Activated B cell treated with CpG ODN at 0.5 μM for 24 hours (primary cell): ENCODE data around the gene CAPN8. TPM values are rescaled to one million over a fixed set of nuclear protein-coding genes. Genes with fewer than 3 reads are reported as not detected.

Experiments
- ATAC-seq: fragments of 200-7000 bp; cut with Tn5 transposase; one replicate; pipeline ENCODE4 v1.10.0; 2021; ENCODE audit warnings: low read depth, mild to moderate bottlenecking, moderate library complexity
- CTCF ChIA-PET: fragments of 350-600 bp; sonication (Branson Sonifier 250); formaldehyde crosslinking; loops from one replicate; lab custom pipeline; 2021; ENCODE audit warnings: antibody characterized with exemption; lab: Charles Lee
- POLR2A ChIA-PET: fragments of 350-600 bp; sonication (Branson Sonifier 250); formaldehyde crosslinking; loops from one replicate; lab custom pipeline; 2021; ENCODE audit warnings: antibody characterized with exemption; lab: Charles Lee
- DNase-seq: peaks from one replicate; pipeline ENCODE4 v3.0.0; 2022
- H3K27ac Mint-ChIP-seq: one replicate; pipeline ENCODE4 v1.8.0; 2020; ENCODE audit warnings: mixed read lengths
- H3K27me3 Mint-ChIP-seq: one replicate; pipeline ENCODE4 v1.8.0; 2021; ENCODE audit warnings: mixed read lengths
- H3K36me3 Mint-ChIP-seq: one replicate; pipeline ENCODE4 v1.8.0; 2021; ENCODE audit warnings: low read depth, mixed read lengths
- H3K4me1 Mint-ChIP-seq: one replicate; pipeline ENCODE4 v1.8.0; 2021; ENCODE audit warnings: mixed read lengths
- H3K4me3 Mint-ChIP-seq: one replicate; pipeline ENCODE4 v1.8.0; 2020; ENCODE audit warnings: mild to moderate bottlenecking, mixed read lengths
- H3K9me3 Mint-ChIP-seq: one replicate; pipeline ENCODE4 v1.8.0; 2020; ENCODE audit warnings: mixed read lengths
- CTCF ChIP-seq: fragments of 200-600 bp; IDR thresholded peaks from one replicate; pipeline ENCODE4 v1.8.0; 2022; ENCODE audit warnings: antibody characterized with exemption, mild to moderate bottlenecking
- intact Hi-C: fragments of 100-400 bp; cut with micrococcal nuclease; formaldehyde crosslinking; loops from one replicate; pipeline ENCODE4 v1.15.1; 2024
- total RNA-seq: library from RNA; stranded (reverse); gene quantifications from 2 replicates; pipeline ENCODE4 v1.2.3, GENCODE V29; 2022

The CAPN8 gene
- total RNA-seq, 1 donor from 2014 or later: not detected

- no peaks in the 10 kb centered on the region for H3K9me3 Mint-ChIP-seq
- no peaks in the 10 kb centered on the region for H3K36me3 Mint-ChIP-seq
- POLR2A ChIA-PET: interaction anchor here (0.6 kb wide), 1 partner anchor 282 kb away, joined by 4 read pairs; no protein-coding TSS in a partner anchor
- no peak for ATAC-seq
- CTCF ChIA-PET: interaction anchor here (1.0 to 3.2 kb wide), 4 partner anchors 12 to 65 kb away, joined by 3 to 42 read pairs (median 12); no protein-coding TSS in a partner anchor
- no peak for DNase-seq
- no peaks in the 10 kb centered on the region for H3K27me3 Mint-ChIP-seq
- H3K4me3 Mint-ChIP-seq: no peak overlapping the region
- no peak for TF ChIP-seq CTCF
- no peak overlapping the region for H3K27ac Mint-ChIP-seq
- intact Hi-C loops: loop anchor here (5.0 kb wide), 3 partner anchors 137 to 622 kb away; partner anchors contain the start of genes NVL and TP53BP2
- peaks cover 30% of the 10 kb centered on the region for H3K4me1 Mint-ChIP-seq
These were observed 45.0 kb upstream of the CAPN8 start for GRCh38 chr1:223710179-223711133.

GRCh38 chr1:223709598-223709997 is 44.1 kb upstream of the CAPN8 start:
- H3K4me3 Mint-ChIP-seq: no peak overlapping the region
- peaks cover 24% of the 10 kb centered on the region for H3K4me1 Mint-ChIP-seq
- H3K27ac Mint-ChIP-seq: no peak overlapping the region
- DNase-seq: no peak
- H3K36me3 Mint-ChIP-seq: no peaks in the 10 kb centered on the region
- intact Hi-C loops: no loop called here
- no peaks in the 10 kb centered on the region for H3K9me3 Mint-ChIP-seq
- no peak for TF ChIP-seq CTCF
- H3K27me3 Mint-ChIP-seq: no peaks in the 10 kb centered on the region
- ChIA-PET POLR2A (no interaction called here), CTCF (interaction anchor here (1.5 kb wide), 1 partner anchor 11 kb away, joined by 3 read pairs; no protein-coding TSS in a partner anchor)
- ATAC-seq: no peak

GRCh38 chr1:223708651-223709268 is 43.3 kb upstream of the CAPN8 start:
- DNase-seq (no peak), ATAC-seq (no peak)
- H3K27me3 Mint-ChIP-seq: peaks cover under 1% of the 10 kb centered on the region
- peaks cover 16% of the 10 kb centered on the region for H3K4me1 Mint-ChIP-seq
- ChIA-PET POLR2A (interaction anchor here (0.5 kb wide), 1 partner anchor 21 kb away, joined by 4 read pairs; no protein-coding TSS in a partner anchor), CTCF (interaction anchor here (1.5 kb wide), 1 partner anchor 11 kb away, joined by 3 read pairs; no protein-coding TSS in a partner anchor)
- TF ChIP-seq CTCF: no peak
- H3K4me3 Mint-ChIP-seq: no peak overlapping the region
- no peak overlapping the region for H3K27ac Mint-ChIP-seq
- H3K36me3 Mint-ChIP-seq: no peaks in the 10 kb centered on the region
- intact Hi-C loops: no loop called here
- no peaks in the 10 kb centered on the region for H3K9me3 Mint-ChIP-seq

- ATAC-seq: no peak
- Mint-ChIP-seq H3K27me3 (peaks cover 4% of the 10 kb centered on the region), H3K4me3 (no peak overlapping the region), H3K36me3 (no peaks in the 10 kb centered on the region), H3K9me3 (no peaks in the 10 kb centered on the region), H3K27ac (no peak overlapping the region), H3K4me1 (peaks cover 8% of the 10 kb centered on the region)
- DNase-seq: no peak
- intact Hi-C loops: no loop called here
- POLR2A ChIA-PET: no interaction called here
- CTCF ChIA-PET: interaction anchor here (1.5 to 3.2 kb wide), 2 partner anchors 10 to 41 kb away, joined by 3 to 12 read pairs; no protein-coding TSS in a partner anchor
- TF ChIP-seq CTCF: no peak
These were observed 42.5 kb upstream of the CAPN8 start for GRCh38 chr1:223708001-223708359.
